Measurements from ENCODE around the gene PRKAG1.
A peak's percentile ranks its signal among the peaks of the same experiment; 100 is the strongest.

PRKAG1 gene

GRCh38 chr12:48969833-48970701, 48.5 kb downstream of the PRKAG1 start:
- ATAC-seq (replicated peaks): peak; percentile 18 to 37
- Mint-ChIP-seq H3K27ac (no peak overlapping the region), H3K27me3 (peaks cover 47 to 53% of the 10 kb centered on the region in 2 donors), H3K36me3 (peaks cover 0 to 2% of the 10 kb centered on the region in 2 donors), H3K4me1 (peaks cover 47 to 70% of the 10 kb centered on the region in 2 donors), H3K4me3 (peak overlapping the region; percentile 45 to 46), H3K9me3 (no peaks in the 10 kb centered on the region)
- DNase-seq: no peak

DNA sequence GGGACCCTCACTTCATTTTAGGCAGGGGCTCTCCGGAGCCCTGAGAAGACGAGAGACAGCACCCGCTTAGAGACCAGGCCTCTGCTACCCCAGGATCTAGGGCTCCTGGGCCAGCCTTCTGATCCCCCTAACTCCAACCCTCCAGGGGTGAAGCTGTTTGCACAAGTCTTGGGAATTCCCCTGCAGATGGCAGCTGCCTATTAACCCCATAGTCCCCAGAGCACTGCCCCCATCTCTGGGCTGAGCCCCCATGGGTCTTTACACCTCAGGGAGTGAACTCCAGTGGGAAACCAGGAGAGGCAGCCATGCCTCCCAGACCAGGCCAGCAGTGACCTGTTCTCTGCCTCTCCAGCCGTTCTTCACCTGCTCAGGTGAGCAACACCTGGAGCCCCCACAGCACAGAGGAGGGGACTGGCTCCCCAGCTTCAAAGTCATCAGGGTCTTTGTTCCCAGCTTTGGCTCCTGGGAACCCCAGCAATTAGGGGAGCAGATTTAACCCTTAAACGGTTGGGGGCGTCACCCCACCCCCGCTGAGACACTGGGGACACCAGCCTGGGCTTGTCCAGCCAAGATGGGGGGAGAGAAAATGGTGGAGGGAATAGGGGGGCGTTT, 49.3 kb downstream of the PRKAG1 start:
- Mint-ChIP-seq H3K4me1 (peaks cover 47 to 70% of the 10 kb centered on the region in 2 donors), H3K27ac (peak overlapping the region; percentile 56), H3K36me3 (peaks cover 0 to 2% of the 10 kb centered on the region in 2 donors), H3K9me3 (no peaks in the 10 kb centered on the region), H3K4me3 (peak overlapping the region; percentile 45 to 46), H3K27me3 (peaks cover 41 to 45% of the 10 kb centered on the region in 2 donors)
- ATAC-seq (replicated peaks) (no peak), DNase-seq (no peak)

DNA sequence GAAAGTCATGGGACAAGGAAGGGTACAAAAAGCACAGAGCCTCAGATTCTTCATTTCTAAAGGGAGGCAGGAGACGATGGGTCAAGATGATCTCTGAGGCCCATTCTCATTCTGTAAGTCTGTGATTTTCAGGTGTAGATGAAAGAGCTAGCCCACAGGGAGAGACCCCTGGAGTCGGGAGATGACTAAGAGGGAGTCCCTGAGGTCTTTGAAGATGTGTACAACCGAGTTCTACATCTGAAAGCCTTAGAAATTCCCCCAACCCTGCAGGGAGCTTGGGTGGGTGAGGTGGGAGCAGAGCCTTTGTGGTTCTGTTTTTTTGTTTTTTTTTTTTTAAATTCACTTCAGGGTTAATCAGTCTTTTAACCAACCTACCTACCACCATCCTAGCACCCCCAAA, 50.1 kb downstream of the PRKAG1 start:
- Mint-ChIP-seq H3K36me3 (peaks cover 0 to 2% of the 10 kb centered on the region in 2 donors), H3K27ac (no peak overlapping the region), H3K4me1 (peaks cover 44 to 65% of the 10 kb centered on the region in 2 donors), H3K27me3 (peaks cover 33 to 37% of the 10 kb centered on the region in 2 donors), H3K4me3 (no peak overlapping the region), H3K9me3 (no peaks in the 10 kb centered on the region)
- DNase-seq: no peak
- peak in 1 of 2 donors; percentile 35 for ATAC-seq (replicated peaks)

GRCh38 chr12:48967991-48968390, 50.6 kb downstream of the PRKAG1 start:
- Mint-ChIP-seq H3K36me3 (peaks cover 0 to 2% of the 10 kb centered on the region in 2 donors), H3K27ac (no peak overlapping the region), H3K27me3 (peaks cover 29 to 32% of the 10 kb centered on the region in 2 donors), H3K9me3 (no peaks in the 10 kb centered on the region), H3K4me1 (peaks cover 44 to 65% of the 10 kb centered on the region in 2 donors), H3K4me3 (no peak overlapping the region)
- DNase-seq (no peak), ATAC-seq (replicated peaks) (no peak)

DNA sequence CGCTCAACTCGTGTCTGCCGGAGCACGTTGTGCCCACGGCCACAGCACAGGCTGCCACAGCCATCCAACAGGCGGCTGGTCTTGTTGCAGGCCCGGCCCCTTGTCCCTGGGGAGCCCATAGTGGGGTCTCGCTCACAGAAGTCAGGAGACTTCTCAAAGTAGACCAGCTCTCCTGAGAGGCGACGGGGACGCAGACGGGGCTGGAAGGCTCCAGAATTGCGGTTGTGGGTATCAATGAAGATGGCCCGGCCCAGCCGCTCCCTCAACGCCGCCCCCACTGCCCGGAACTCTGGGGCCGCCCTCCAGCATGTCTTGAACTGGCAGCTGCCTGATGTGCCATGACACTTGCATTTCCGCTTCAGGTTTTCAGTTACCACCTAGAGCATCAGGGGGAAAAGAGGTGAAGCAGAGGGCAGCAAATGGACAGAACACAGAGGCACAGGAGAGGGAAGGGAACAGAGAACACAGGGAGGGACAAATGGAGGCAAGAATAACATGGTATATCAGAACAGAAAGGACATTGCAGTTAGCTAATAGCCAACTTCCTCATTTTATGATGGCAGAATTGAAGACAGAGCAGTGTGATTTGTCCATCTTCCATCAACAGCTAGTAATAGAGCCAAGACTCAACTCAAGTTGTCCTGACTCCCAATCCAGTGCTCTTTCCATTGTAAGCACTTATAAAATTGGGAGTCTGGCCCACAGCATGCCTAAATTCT, 52.2 kb downstream of the PRKAG1 start:
- peak in 1 of 2 donors; percentile 26 for ATAC-seq (replicated peaks)
- H3K4me1 Mint-ChIP-seq: peaks cover 31 to 48% of the 10 kb centered on the region in 2 donors
- no peak overlapping the region for H3K27ac Mint-ChIP-seq
- H3K36me3 Mint-ChIP-seq: peaks cover 0 to 2% of the 10 kb centered on the region in 2 donors
- peaks cover 12 to 15% of the 10 kb centered on the region in 2 donors for H3K27me3 Mint-ChIP-seq
- H3K9me3 Mint-ChIP-seq: no peaks in the 10 kb centered on the region
- H3K4me3 Mint-ChIP-seq: no peak overlapping the region
- no peak for DNase-seq

- no peak overlapping the region for H3K27ac Mint-ChIP-seq
- peaks cover 6 to 13% of the 10 kb centered on the region in 2 donors for H3K27me3 Mint-ChIP-seq
- ATAC-seq (replicated peaks): peak; percentile 38 to 65
- H3K4me1 Mint-ChIP-seq: peaks cover 23 to 39% of the 10 kb centered on the region in 2 donors
- H3K36me3 Mint-ChIP-seq: no peaks in the 10 kb centered on the region
- no peak for DNase-seq
- H3K9me3 Mint-ChIP-seq: no peaks in the 10 kb centered on the region
- H3K4me3 Mint-ChIP-seq: no peak overlapping the region
These were observed 53.2 kb downstream of the PRKAG1 start for GRCh38 chr12:48965298-48965838.

DNA sequence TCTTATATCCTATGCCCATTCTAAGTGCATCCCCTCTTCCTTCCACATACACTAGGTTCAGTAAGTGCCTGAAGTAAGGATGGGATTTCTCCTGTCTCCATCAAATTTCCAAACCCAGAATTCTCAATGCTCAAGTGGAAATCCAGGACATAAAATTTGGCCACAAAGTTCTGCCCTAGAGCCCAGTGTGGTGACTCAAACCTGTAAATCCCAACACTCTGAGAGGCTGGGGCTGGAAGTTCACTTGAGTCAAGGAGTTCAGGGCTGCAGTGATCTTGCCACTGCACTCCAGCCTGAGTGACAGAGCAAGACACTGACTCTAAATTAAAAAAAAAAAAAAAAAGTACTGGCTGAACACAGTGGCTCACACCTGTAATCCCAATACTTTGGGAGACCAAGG, 56.8 kb downstream of the PRKAG1 start:
- H3K4me3 Mint-ChIP-seq: no peak overlapping the region
- H3K9me3 Mint-ChIP-seq: no peaks in the 10 kb centered on the region
- ATAC-seq (replicated peaks) (no peak), DNase-seq (no peak)
- no peak overlapping the region for H3K27ac Mint-ChIP-seq
- H3K36me3 Mint-ChIP-seq: peaks cover 5 to 7% of the 10 kb centered on the region in 2 donors
- peaks cover 23 to 33% of the 10 kb centered on the region in 2 donors for H3K4me1 Mint-ChIP-seq
- peaks cover 8 to 16% of the 10 kb centered on the region in 2 donors for H3K27me3 Mint-ChIP-seq

GRCh38 chr12:48961331-48961730, 57.2 kb downstream of the PRKAG1 start:
- H3K4me3 Mint-ChIP-seq: no peak overlapping the region
- H3K4me1 Mint-ChIP-seq: peaks cover 24 to 33% of the 10 kb centered on the region in 2 donors
- no peak overlapping the region for H3K27ac Mint-ChIP-seq
- peaks cover 8 to 16% of the 10 kb centered on the region in 2 donors for H3K27me3 Mint-ChIP-seq
- H3K9me3 Mint-ChIP-seq: no peaks in the 10 kb centered on the region
- ATAC-seq (replicated peaks) (no peak), DNase-seq (no peak)
- peaks cover 5 to 9% of the 10 kb centered on the region in 2 donors for H3K36me3 Mint-ChIP-seq

- Mint-ChIP-seq H3K4me1 (peaks cover 27 to 33% of the 10 kb centered on the region in 2 donors), H3K4me3 (no peak overlapping the region), H3K27me3 (peaks cover 8 to 16% of the 10 kb centered on the region in 2 donors), H3K27ac (no peak overlapping the region), H3K36me3 (peaks cover 8 to 14% of the 10 kb centered on the region in 2 donors), H3K9me3 (no peaks in the 10 kb centered on the region)
- DNase-seq (no peak), ATAC-seq (replicated peaks) (no peak)
These were observed 57.7 kb downstream of the PRKAG1 start for GRCh38 chr12:48960834-48961233.

GRCh38 chr12:48958049-48958388, 60.6 kb downstream of the PRKAG1 start:
- H3K9me3 Mint-ChIP-seq: no peaks in the 10 kb centered on the region
- DNase-seq (no peak), ATAC-seq (replicated peaks) (peak; percentile 22 to 24)
- peaks cover 33 to 47% of the 10 kb centered on the region in 2 donors for H3K4me1 Mint-ChIP-seq
- H3K4me3 Mint-ChIP-seq: peak overlapping the region; percentile 94 to 96
- H3K27me3 Mint-ChIP-seq: peaks cover 8 to 16% of the 10 kb centered on the region in 2 donors
- peaks cover 10 to 35% of the 10 kb centered on the region in 2 donors for H3K36me3 Mint-ChIP-seq
- peak overlapping the region; percentile 9 for H3K27ac Mint-ChIP-seq

GRCh38 chr12:48957141-48958048, 61.2 kb downstream of the PRKAG1 start, which contains the start of gene ARF3:
Gene ARF3, minus strand, starts transcription at chr12:48957487. Its CDS starts 16,392 bp downstream, at chr12:48941095.
- no peaks in the 10 kb centered on the region for H3K9me3 Mint-ChIP-seq
- H3K27me3 Mint-ChIP-seq: peaks cover 8 to 16% of the 10 kb centered on the region in 2 donors
- peak within 1 kb of the TSS; percentile 97 for H3K27ac Mint-ChIP-seq
- peaks cover 37 to 47% of the 10 kb centered on the region in 2 donors for H3K4me1 Mint-ChIP-seq
- ATAC-seq (replicated peaks) (peak; percentile 91 to 94), DNase-seq (peak; percentile 86)
- H3K4me3 Mint-ChIP-seq: peak within 1 kb of the TSS; percentile 94 to 96
- peaks cover 15 to 41% of the 10 kb centered on the region in 2 donors for H3K36me3 Mint-ChIP-seq

- Mint-ChIP-seq H3K9me3 (no peaks in the 10 kb centered on the region), H3K27ac (peak overlapping the region; percentile 97), H3K36me3 (peaks cover 19 to 44% of the 10 kb centered on the region in 2 donors), H3K27me3 (peaks cover 8 to 16% of the 10 kb centered on the region in 2 donors), H3K4me3 (peak overlapping the region; percentile 94 to 96), H3K4me1 (peaks cover 39 to 47% of the 10 kb centered on the region in 2 donors)
- DNase-seq (no peak), ATAC-seq (replicated peaks) (peak; percentile 47 to 52)
These were observed 62.1 kb downstream of the PRKAG1 start for GRCh38 chr12:48956279-48957140.

Measured in stimulated activated naive B cell treated with anti-CD40 and anti-IgM and Interleukin-4, amounts not matched to agents 10 μg/mL and 1 μg/mL and 100 μg/mL, for 72 hours (primary cell).